HEK293 (cell line): Measurements from ENCODE around the gene S100A10.
A peak's percentile ranks its signal among the peaks of the same experiment; 100 is the strongest.

Source experiments
- AEBP2 ChIP-seq: fragments of 450-650 bp; formaldehyde crosslinking; IDR thresholded peaks from 2 replicates; pipeline ENCODE4 v1.5.1; 2016; ENCODE audit warnings: missing biosample characterization, missing genetic modification characterization, borderline replicate concordance
- BCL6B ChIP-seq: fragments of 450-650 bp; formaldehyde crosslinking; IDR thresholded peaks from 2 replicates; pipeline ENCODE4 v1.5.1; 2017; ENCODE audit warnings: missing biosample characterization, missing genetic modification characterization
- FEZF1 ChIP-seq: fragments of 450-650 bp; formaldehyde crosslinking; IDR thresholded peaks from 2 replicates; pipeline ENCODE4 v1.5.1; 2016; ENCODE audit warnings: missing biosample characterization, missing genetic modification characterization
- IKZF3 ChIP-seq: fragments of 450-650 bp; IDR thresholded peaks from 2 replicates; pipeline ENCODE4 v1.5.0; 2018; ENCODE audit warnings: missing biosample characterization, mild to moderate bottlenecking, missing genetic modification characterization, moderate library complexity
- INSM2 ChIP-seq: fragments of 450-650 bp; formaldehyde crosslinking; IDR thresholded peaks from 2 replicates; pipeline ENCODE4 v1.5.1; 2016; ENCODE audit warnings: missing biosample characterization, missing genetic modification characterization
- KLF9 ChIP-seq: fragments of 450-650 bp; formaldehyde crosslinking; IDR thresholded peaks from 2 replicates; pipeline ENCODE4 v1.5.1; 2016; ENCODE audit warnings: missing biosample characterization, missing genetic modification characterization, low read depth
- MEIS1 ChIP-seq: sonication (generic); formaldehyde crosslinking; IDR thresholded peaks from 2 replicates; pipeline ENCODE4 v1.8.1; 2022; ENCODE audit warnings: missing genetic modification reagents, mild to moderate bottlenecking, borderline replicate concordance
- SCRT1 ChIP-seq: fragments of 450-650 bp; formaldehyde crosslinking; IDR thresholded peaks from 2 replicates; pipeline ENCODE4 v1.5.1; 2016; ENCODE audit warnings: missing biosample characterization, missing genetic modification characterization, borderline replicate concordance
- ZBTB44 ChIP-seq: fragments of 450-650 bp; IDR thresholded peaks from 2 replicates; pipeline ENCODE4 v1.5.1; 2018; ENCODE audit warnings: missing biosample characterization, mild to moderate bottlenecking, missing genetic modification characterization
- ZNF121 ChIP-seq: fragments of 450-650 bp; formaldehyde crosslinking; IDR thresholded peaks from 2 replicates; pipeline ENCODE4 v1.5.1; 2016; ENCODE audit warnings: missing biosample characterization, missing genetic modification characterization
- ZNF132 ChIP-seq: fragments of 450-650 bp; formaldehyde crosslinking; IDR thresholded peaks from 2 replicates; pipeline ENCODE4 v1.5.1; 2017; ENCODE audit warnings: missing biosample characterization, missing genetic modification characterization, borderline replicate concordance
- ZNF157 ChIP-seq: fragments of 450-650 bp; formaldehyde crosslinking; IDR thresholded peaks from 2 replicates; pipeline ENCODE4 v1.5.1; 2016; ENCODE audit warnings: missing biosample characterization, missing genetic modification characterization
- ZNF169 ChIP-seq: fragments of 450-650 bp; formaldehyde crosslinking; IDR thresholded peaks from 2 replicates; pipeline ENCODE4 v1.5.1; 2016; ENCODE audit warnings: missing biosample characterization, missing genetic modification characterization
- ZNF184 ChIP-seq: fragments of 450-650 bp; IDR thresholded peaks from 2 replicates; pipeline ENCODE4 v1.5.1; 2018; ENCODE audit warnings: missing biosample characterization, mild to moderate bottlenecking, missing genetic modification characterization
- ZNF2 ChIP-seq: fragments of 450-650 bp; formaldehyde crosslinking; IDR thresholded peaks from 2 replicates; pipeline ENCODE4 v1.5.1; 2016; ENCODE audit warnings: missing biosample characterization, missing genetic modification characterization
- ZNF223 ChIP-seq: fragments of 450-650 bp; formaldehyde crosslinking; IDR thresholded peaks from 2 replicates; pipeline ENCODE4 v1.5.1; 2016; ENCODE audit warnings: missing biosample characterization, missing genetic modification characterization
- ZNF26 ChIP-seq: fragments of 450-650 bp; formaldehyde crosslinking; IDR thresholded peaks from 2 replicates; pipeline ENCODE4 v1.5.1; 2016; ENCODE audit warnings: missing biosample characterization, missing genetic modification characterization
- ZNF274 ChIP-seq, 2 experiments: fragments of 200-500 bp in 1 of 2; fragments of 450-650 bp in 1 of 2; sonication (Bioruptor generic) in 1 of 2; formaldehyde crosslinking in 1 of 2; IDR thresholded peaks; 2 replicates each; pipeline versions ENCODE4 v1.5.1 to v1.6.1; 2014 to 2016; ENCODE audit warnings: borderline replicate concordance in 1 of 2, inconsistent platforms in 1 of 2, low read length in 1 of 2, missing biosample characterization in 1 of 2, missing genetic modification characterization in 1 of 2
- ZNF391 ChIP-seq: fragments of 450-650 bp; formaldehyde crosslinking; IDR thresholded peaks from 2 replicates; pipeline ENCODE4 v1.5.1; 2016; ENCODE audit warnings: low read depth, missing biosample characterization, missing genetic modification characterization, borderline replicate concordance
- ZNF518A ChIP-seq: fragments of 450-650 bp; formaldehyde crosslinking; conservative IDR thresholded peaks from 2 replicates; pipeline ENCODE4 v1.5.1; 2016; ENCODE audit warnings: low read depth, missing biosample characterization, missing genetic modification characterization
- ZNF544 ChIP-seq: fragments of 450-650 bp; formaldehyde crosslinking; IDR thresholded peaks from 2 replicates; pipeline ENCODE4 v1.5.0; 2017; ENCODE audit warnings: missing biosample characterization, missing genetic modification characterization
- ZNF548 ChIP-seq: fragments of 450-650 bp; formaldehyde crosslinking; IDR thresholded peaks from 2 replicates; pipeline ENCODE4 v1.5.1; 2016; ENCODE audit warnings: missing biosample characterization, missing genetic modification characterization
- ZNF549 ChIP-seq: fragments of 450-650 bp; IDR thresholded peaks from 2 replicates; pipeline ENCODE4 v1.5.1; 2018; ENCODE audit warnings: missing biosample characterization, missing genetic modification characterization, mild to moderate bottlenecking, inconsistent platforms, moderate library complexity
- ZNF626 ChIP-seq: fragments of 450-650 bp; sonication (Bioruptor Pico); formaldehyde crosslinking; IDR thresholded peaks from 2 replicates; pipeline ENCODE4 v1.5.1; 2018; ENCODE audit warnings: missing biosample characterization, missing genetic modification characterization, inconsistent platforms
- ZNF654 ChIP-seq: fragments of 450-650 bp; formaldehyde crosslinking; IDR thresholded peaks from 2 replicates; pipeline ENCODE4 v1.5.1; 2016; ENCODE audit warnings: low read depth, missing biosample characterization, missing genetic modification characterization
- ZNF785 ChIP-seq: fragments of 450-650 bp; formaldehyde crosslinking; IDR thresholded peaks from 2 replicates; pipeline ENCODE4 v1.5.1; 2016; ENCODE audit warnings: missing biosample characterization, missing genetic modification characterization

The S100A10 gene

GRCh38 chr1:151972542-151973248 lies 21.0 kb downstream of the S100A10 start (continued):
- TF ChIP-seq ZNF518A (tag by site-specific recombination) (0 out of 2 replicates have a peak, but pooled peaks have one; percentile 29), MEIS1 (no peak), ZNF2 (0 out of 2 replicates have a peak, but pooled peaks have one; percentile 51), ZNF223 (no peak), ZNF626 (tag by site-specific recombination) (no peak), IKZF3 (peak; percentile 74), ZNF121 (tag by site-specific recombination) (no peak), ZNF157 (tag by site-specific recombination) (no peak), ZNF549 (tag by site-specific recombination) (no peak), ZNF132 (tag by site-specific recombination) (no peak), ZNF169 (tag by site-specific recombination) (no peak), ZNF654 (tag by site-specific recombination) (0 out of 2 replicates have a peak, but pooled peaks have one; percentile 13), ZNF785 (tag by site-specific recombination) (no peak), AEBP2 (tag by site-specific recombination) (no peak), KLF9 (tag by site-specific recombination) (peak; percentile 65), INSM2 (tag by site-specific recombination) (peak; percentile 97), ZNF548 (tag by site-specific recombination) (no peak), ZNF184 (tag by site-specific recombination) (peak; percentile 90), ZBTB44 (tag by site-specific recombination) (peak; percentile 30; the same call in 1 of the 2 replicates), ZNF544 (no peak), BCL6B (tag by site-specific recombination) (no peak), ZNF26 (tag by site-specific recombination) (no peak), ZNF391 (tag by site-specific recombination) (peak; percentile 97), ZNF274 (IDR thresholded peaks at IDR 0.05; ENCODE audit: low read length) (no peak), ZNF274 (tag by site-specific recombination; IDR thresholded peaks at IDR 0.05; ENCODE audit: borderline replicate concordance) (no peak), SCRT1 (tag by site-specific recombination) (no peak), FEZF1 (peak; percentile 84)
